ENCODE results near the gene ATF4. TPM values are rescaled to one million over a fixed set of nuclear protein-coding genes. Genes with fewer than 3 reads are reported as not detected.

ATF4 gene
- total and polyA plus RNA-seq, 2 of the 13 experiments (the other 11 are each of a cell fraction or from before 2014, with no cell fraction given): 486 to 1,297 TPM

- no peak for TF ChIP-seq ZNF407 (CRISPR knock-in tag; IDR thresholded peaks at IDR 0.05; ENCODE audit: not compliant biosample characterization)
- no peak; the same call in 1 of the 2 replicates for TF ChIP-seq ZNF484 (CRISPR knock-in tag; IDR thresholded peaks at IDR 0.05; ENCODE audit: borderline replicate concordance, low read depth)
- TF ChIP-seq ZBTB34 (CRISPR knock-in tag; IDR thresholded peaks at IDR 0.05): no peak
- TF ChIP-seq ZNF792 (CRISPR knock-in tag; IDR thresholded peaks at IDR 0.05): peak; percentile 91
- TF ChIP-seq ZBTB20 (CRISPR knock-in tag; IDR thresholded peaks at IDR 0.05; ENCODE audit: borderline replicate concordance, low read depth): peak; percentile 81; the same call in 1 of the 2 replicates
- 0 out of 2 replicates have a peak, but pooled peaks have one; percentile 64 for TF ChIP-seq ZFYVE20 (CRISPR knock-in tag; IDR thresholded peaks at IDR 0.05; ENCODE audit: borderline replicate concordance, low read depth)
- TF ChIP-seq MEIS2 (CRISPR knock-in tag; IDR thresholded peaks at IDR 0.05): peak; percentile 94
- peak; percentile 95; the same call in 1 of the 2 replicates for TF ChIP-seq ZBTB49 (CRISPR knock-in tag; IDR thresholded peaks at IDR 0.05; ENCODE audit: borderline replicate concordance)
Measured at GRCh38 chr22:39545386-39546365, 25.3 kb downstream of the ATF4 start (continued).

Data from HepG2 (cell line).